Fibroblast of lung (primary cell): ENCODE measurements around the gene CXCL5. TPM values are rescaled to one million over a fixed set of nuclear protein-coding genes. Genes with fewer than 3 reads are reported as not detected.

Experiments used
- DNase-seq, 2 donors: peaks; one replicate each; pipeline versions ENCODE4 v3.0.0 to v3.0.0-alpha.2; 2010; ENCODE audit warnings: low read depth in 2 of 2
- H2AFZ ChIP-seq: 2 replicates; pipeline ENCODE4 v1.5.1; 2012; ENCODE audit warnings: low read length, control low read depth, inconsistent platforms
- H3K27ac ChIP-seq: 2 replicates; pipeline ENCODE4 v1.5.1; 2011; ENCODE audit warnings: low read length, control low read depth; ENCODE audit not compliant: insufficient read depth
- H3K27me3 ChIP-seq: 2 replicates; pipeline ENCODE4 v1.5.1; 2011; ENCODE audit warnings: mild to moderate bottlenecking, low read length; ENCODE audit not compliant: control insufficient read depth, insufficient read depth
- H3K36me3 ChIP-seq: 2 replicates; pipeline ENCODE4 v1.5.1; 2011; ENCODE audit warnings: low read length; ENCODE audit not compliant: control insufficient read depth, insufficient read depth
- H3K4me1 ChIP-seq: 2 replicates; pipeline ENCODE4 v1.5.1; 2011; ENCODE audit warnings: low read length; ENCODE audit not compliant: control insufficient read depth, insufficient read depth; ENCODE audit errors: extremely low read depth
- H3K4me2 ChIP-seq: 2 replicates; pipeline ENCODE4 v1.5.1; 2011; ENCODE audit warnings: low read length, control low read depth; ENCODE audit not compliant: insufficient read depth; ENCODE audit errors: extremely low read depth
- H3K4me3 ChIP-seq, 4 experiments: fragments of 200-600 bp in 1 of 4; sonication (generic) in 1 of 4; replicated peaks in 1 of 4; 2 replicates each; pipeline ENCODE4 v1.5.1; 2011 to 2016; ENCODE audit warnings: low read length in 4 of 4, low read depth in 3 of 4, mild to moderate bottlenecking in 3 of 4, control low read depth in 2 of 4, inconsistent platforms in 1 of 4, mixed read lengths in 1 of 4; ENCODE audit not compliant: insufficient read depth in 1 of 4; ENCODE audit errors: control extremely low read depth in 1 of 4
- H3K79me2 ChIP-seq: 2 replicates; pipeline ENCODE4 v1.5.1; 2012; ENCODE audit warnings: mild to moderate bottlenecking, low read length, inconsistent platforms; ENCODE audit not compliant: control insufficient read depth, insufficient read depth
- H3K9ac ChIP-seq: 2 replicates; pipeline ENCODE4 v1.5.1; 2011; ENCODE audit warnings: mild to moderate bottlenecking, low read length, control low read depth; ENCODE audit not compliant: insufficient read depth
- H3K9me3 ChIP-seq: 2 replicates; pipeline ENCODE4 v1.5.1; 2012; ENCODE audit warnings: low read depth, low read length; ENCODE audit not compliant: control insufficient read depth, insufficient read depth
- H4K20me1 ChIP-seq: 2 replicates; pipeline ENCODE4 v1.5.1; 2011; ENCODE audit warnings: low read length; ENCODE audit not compliant: control insufficient read depth, insufficient read depth; ENCODE audit errors: extremely low read depth
- CTCF ChIP-seq, 2 donors: IDR thresholded peaks in 1 of 2; conservative IDR thresholded peaks in 1 of 2; 1 replicate in 1 of 2; 2 replicates in 1 of 2; pipeline ENCODE4 v1.5.1; 2011 to 2012; ENCODE audit warnings: low read length in 2 of 2, control low read depth in 1 of 2, inconsistent platforms in 1 of 2, low read depth in 1 of 2, mild to moderate bottlenecking in 1 of 2
- EZH2 ChIP-seq: IDR thresholded peaks from 2 replicates; pipeline ENCODE4 v1.5.1; 2012; ENCODE audit warnings: low read length, control low read depth, mild to moderate bottlenecking; ENCODE audit errors: missing control alignments
- polyA plus RNA-seq, 2 donors: library from polyadenylated mRNA; depleted of rRNA in 1 of 2; stranded (reverse) in 1 of 2; unstranded in 1 of 2; fragments of >200 nt; gene quantifications; 2 replicates each; pipeline ENCODE4 v1.2.1, GENCODE V29; 2011 to 2012; ENCODE audit warnings: missing spikeins in 1 of 2
- total RNA-seq: library from RNA; depleted of rRNA; stranded (reverse); fragments of >200 nt; gene quantifications from 2 replicates; pipeline ENCODE4 v1.2.1, GENCODE V29; 2014

CXCL5 gene
- total and polyA plus RNA-seq, 2 donors (not counting 1 experiment from before 2014, with no cell fraction given): 0.24 to 0.66 TPM

GRCh38 chr4:73992050-73992449, 6.4 kb downstream of the CXCL5 start:
- Histone ChIP-seq H3K27ac (no peak overlapping the region), H3K4me3 (no peak overlapping the region), H3K4me2 (no peak overlapping the region)

GRCh38 chr4:73991742-73992000, 6.8 kb downstream of the CXCL5 start:
- no peaks in the 10 kb centered on the region for H3K9me3 ChIP-seq
- no peak overlapping the region for H3K9ac ChIP-seq
- DNase-seq: no peak
- TF ChIP-seq EZH2 (no peak), CTCF (conservative IDR thresholded peaks at IDR 0.05 in 1 of 2, IDR thresholded peaks at IDR 0.05 in 1 of 2; ENCODE audit: low read depth in 1 of 2, low read length in 2 of 2) (no peak)
- H3K79me2 ChIP-seq: no peaks in the 10 kb centered on the region
- no peaks in the 10 kb centered on the region for H3K36me3 ChIP-seq
- H4K20me1 ChIP-seq: no peaks in the 10 kb centered on the region
- no peak overlapping the region for H3K27ac ChIP-seq
- H3K4me3 ChIP-seq: no peak overlapping the region
- H3K4me2 ChIP-seq: no peak overlapping the region
- no peak overlapping the region for H2AFZ ChIP-seq
- no peaks in the 10 kb centered on the region for H3K27me3 ChIP-seq
- H3K4me1 ChIP-seq: no peaks in the 10 kb centered on the region

More at GRCh38 chr4:73992050-73992449, 6.4 kb downstream of the CXCL5 start:
- H3K4me1 ChIP-seq: no peaks in the 10 kb centered on the region
- no peak for DNase-seq
- TF ChIP-seq EZH2 (no peak), CTCF (conservative IDR thresholded peaks at IDR 0.05 in 1 of 2, IDR thresholded peaks at IDR 0.05 in 1 of 2; ENCODE audit: low read depth in 1 of 2, low read length in 2 of 2) (no peak)
- no peaks in the 10 kb centered on the region for H3K9me3 ChIP-seq
- H2AFZ ChIP-seq: no peak overlapping the region
- H3K36me3 ChIP-seq: no peaks in the 10 kb centered on the region
- no peaks in the 10 kb centered on the region for H4K20me1 ChIP-seq
- H3K79me2 ChIP-seq: no peaks in the 10 kb centered on the region
- H3K9ac ChIP-seq: no peak overlapping the region
- H3K27me3 ChIP-seq: no peaks in the 10 kb centered on the region

GRCh38 chr4:73990988-73991741, 7.3 kb downstream of the CXCL5 start:
- no peaks in the 10 kb centered on the region for H3K4me1 ChIP-seq
- no peak overlapping the region for H3K27ac ChIP-seq
- DNase-seq: no peak
- no peaks in the 10 kb centered on the region for H3K9me3 ChIP-seq
- H3K27me3 ChIP-seq: no peaks in the 10 kb centered on the region
- H3K79me2 ChIP-seq: no peaks in the 10 kb centered on the region
- no peaks in the 10 kb centered on the region for H3K36me3 ChIP-seq
- H4K20me1 ChIP-seq: no peaks in the 10 kb centered on the region
- H3K4me2 ChIP-seq: no peak overlapping the region
- H3K4me3 ChIP-seq: no peak overlapping the region
- no peak for TF ChIP-seq CTCF (conservative IDR thresholded peaks at IDR 0.05 in 1 of 2, IDR thresholded peaks at IDR 0.05 in 1 of 2; ENCODE audit: low read depth in 1 of 2, low read length in 2 of 2)
- no peak for TF ChIP-seq EZH2
- H2AFZ ChIP-seq: no peak overlapping the region
- no peak overlapping the region for H3K9ac ChIP-seq
